Erythroblast (primary cell): Measurements from ENCODE around the gene CITED4.

Experiments
- GATA1 ChIP-seq: IDR thresholded peaks from 2 replicates; pipeline ENCODE4 v1.6.1; 2011; ENCODE audit warnings: low read depth, mild to moderate bottlenecking, control low read depth, low read length, moderate library complexity
- POLR2A ChIP-seq: IDR thresholded peaks from 2 replicates; pipeline ENCODE4 v1.6.1; 2011; ENCODE audit warnings: mild to moderate bottlenecking, low read length

- TF ChIP-seq POLR2A (no peak), GATA1 (no peak)
Measured at GRCh38 chr1:40899230-40899870, 37.2 kb upstream of the CITED4 start.
